Measurements from ENCODE around the gene ALDH7A1. TPM values are rescaled to one million over a fixed set of nuclear protein-coding genes. Genes with fewer than 3 reads are reported as not detected.
"Not testable (repeated sequence)": the region's sequence is repeated elsewhere in the genome, so short reads cannot be mapped to it uniquely, and the experiment has no call there.

The ALDH7A1 gene
- total and polyA plus RNA-seq, 5 donors from 2014 or later = 0.35 to 3.2 (median 0.94) TPM; not detected in 1

- H3K4me3 Mint-ChIP-seq, H3K9me3 Mint-ChIP-seq: not testable (repeated sequence)
- peaks cover 16% of the 10 kb centered on the region for H3K27me3 Mint-ChIP-seq
Observed at GRCh38 chr5:126519223-126519622, 75.8 kb downstream of the ALDH7A1 start.

GRCh38 chr5:126516852-126517251 lies 78.2 kb downstream of the ALDH7A1 start:
- DNase-seq (no peak), ATAC-seq (ENCODE audit: low read depth in 2 of 2) (no peak)
- Mint-ChIP-seq H3K27me3 (peaks cover 14% of the 10 kb centered on the region), H3K4me3 (no peak overlapping the region), H3K9me3 (peaks cover 0 to 3% (median 0%) of the 10 kb centered on the region in 7 donors), H3K27ac (no peak overlapping the region), H3K4me1 (peaks cover 0 to 3% (median 1%) of the 10 kb centered on the region in 4 donors), H3K36me3 (no peaks in the 10 kb centered on the region)
- Histone ChIP-seq H3K4me3 (ENCODE audit: low read depth, low read length) (no peak overlapping the region), H3K4me1 (ENCODE audit: control insufficient read depth, insufficient read depth, low read length, poor library complexity, severe bottlenecking) (no peaks in the 10 kb centered on the region), H3K9me3 (ENCODE audit: control insufficient read depth in 2 of 2, low read length in 2 of 2) (no peaks in the 10 kb centered on the region), H3K27me3 (ENCODE audit: control insufficient read depth, insufficient read depth, low read length) (no peaks in the 10 kb centered on the region), H3K36me3 (ENCODE audit: control insufficient read depth, insufficient read depth, low read length) (no peaks in the 10 kb centered on the region), H3K27ac (ENCODE audit: insufficient read depth, low read length, poor library complexity, severe bottlenecking) (no peak overlapping the region)

More at GRCh38 chr5:126519223-126519622, 75.8 kb downstream of the ALDH7A1 start:
- not testable (repeated sequence) for H3K9me3 ChIP-seq (ENCODE audit: control insufficient read depth in 2 of 2, low read length in 2 of 2); H3K4me1 ChIP-seq (ENCODE audit: control insufficient read depth, insufficient read depth, low read length, poor library complexity, severe bottlenecking); H3K36me3 Mint-ChIP-seq; H3K27ac Mint-ChIP-seq; H3K36me3 ChIP-seq (ENCODE audit: control insufficient read depth, insufficient read depth, low read length); H3K4me3 ChIP-seq (ENCODE audit: low read depth, low read length); DNase-seq; H3K27ac ChIP-seq (ENCODE audit: insufficient read depth, low read length, poor library complexity, severe bottlenecking); H3K4me1 Mint-ChIP-seq; H3K27me3 ChIP-seq (ENCODE audit: control insufficient read depth, insufficient read depth, low read length); ATAC-seq (ENCODE audit: low read depth in 2 of 2)

- H3K9me3 Mint-ChIP-seq = peaks cover 0 to 3% (median 0%) of the 10 kb centered on the region in 7 donors
- H3K4me3 Mint-ChIP-seq = no peak overlapping the region
- Histone ChIP-seq H3K27ac (ENCODE audit: insufficient read depth, low read length, poor library complexity, severe bottlenecking) (no peak overlapping the region), H3K4me1 (ENCODE audit: control insufficient read depth, insufficient read depth, low read length, poor library complexity, severe bottlenecking) (no peaks in the 10 kb centered on the region), H3K4me3 (ENCODE audit: low read depth, low read length) (no peak overlapping the region), H3K36me3 (ENCODE audit: control insufficient read depth, insufficient read depth, low read length) (no peaks in the 10 kb centered on the region), H3K9me3 (ENCODE audit: control insufficient read depth in 2 of 2, low read length in 2 of 2) (no peaks in the 10 kb centered on the region), H3K27me3 (ENCODE audit: control insufficient read depth, insufficient read depth, low read length) (no peaks in the 10 kb centered on the region)
- no peaks in the 10 kb centered on the region for H3K36me3 Mint-ChIP-seq
- peaks cover 0 to 4% (median 2%) of the 10 kb centered on the region in 4 donors for H3K4me1 Mint-ChIP-seq
- DNase-seq (no peak), ATAC-seq (ENCODE audit: low read depth in 2 of 2) (no peak)
- H3K27ac Mint-ChIP-seq = no peak overlapping the region
- H3K27me3 Mint-ChIP-seq = peaks cover 14% of the 10 kb centered on the region
Observed at GRCh38 chr5:126516133-126516532, 78.9 kb downstream of the ALDH7A1 start.

GRCh38 chr5:126515337-126515736 lies 79.7 kb downstream of the ALDH7A1 start:
- H3K4me3 Mint-ChIP-seq = no peak overlapping the region
- Histone ChIP-seq H3K27me3 (ENCODE audit: control insufficient read depth, insufficient read depth, low read length) (no peaks in the 10 kb centered on the region), H3K27ac (ENCODE audit: insufficient read depth, low read length, poor library complexity, severe bottlenecking) (no peak overlapping the region), H3K9me3 (ENCODE audit: control insufficient read depth in 2 of 2, low read length in 2 of 2) (no peaks in the 10 kb centered on the region), H3K4me1 (ENCODE audit: control insufficient read depth, insufficient read depth, low read length, poor library complexity, severe bottlenecking) (peaks cover 3% of the 10 kb centered on the region), H3K4me3 (ENCODE audit: low read depth, low read length) (no peak overlapping the region), H3K36me3 (ENCODE audit: control insufficient read depth, insufficient read depth, low read length) (no peaks in the 10 kb centered on the region)
- no peak overlapping the region for H3K27ac Mint-ChIP-seq
- ATAC-seq (ENCODE audit: low read depth in 2 of 2) (no peak), DNase-seq (no peak)
- no peaks in the 10 kb centered on the region for H3K36me3 Mint-ChIP-seq
- peaks cover 0 to 3% (median 0%) of the 10 kb centered on the region in 7 donors for H3K9me3 Mint-ChIP-seq
- H3K27me3 Mint-ChIP-seq = peaks cover 14% of the 10 kb centered on the region
- peaks cover 0 to 12% (median 4%) of the 10 kb centered on the region in 4 donors for H3K4me1 Mint-ChIP-seq

GRCh38 chr5:126514558-126515141 lies 80.4 kb downstream of the ALDH7A1 start:
- DNase-seq (no peak), ATAC-seq (ENCODE audit: low read depth in 2 of 2) (no peak)
- Histone ChIP-seq H3K4me1 (ENCODE audit: control insufficient read depth, insufficient read depth, low read length, poor library complexity, severe bottlenecking) (peaks cover 5% of the 10 kb centered on the region), H3K9me3 (ENCODE audit: control insufficient read depth in 2 of 2, low read length in 2 of 2) (no peaks in the 10 kb centered on the region), H3K36me3 (ENCODE audit: control insufficient read depth, insufficient read depth, low read length) (no peaks in the 10 kb centered on the region), H3K27ac (ENCODE audit: insufficient read depth, low read length, poor library complexity, severe bottlenecking) (no peak overlapping the region), H3K27me3 (ENCODE audit: control insufficient read depth, insufficient read depth, low read length) (no peaks in the 10 kb centered on the region), H3K4me3 (ENCODE audit: low read depth, low read length) (no peak overlapping the region)
- H3K27ac Mint-ChIP-seq = no peak overlapping the region
- no peaks in the 10 kb centered on the region for H3K36me3 Mint-ChIP-seq
- peaks cover 14% of the 10 kb centered on the region for H3K27me3 Mint-ChIP-seq
- H3K9me3 Mint-ChIP-seq = peaks cover 0 to 3% (median 0%) of the 10 kb centered on the region in 7 donors
- H3K4me3 Mint-ChIP-seq = no peak overlapping the region
- H3K4me1 Mint-ChIP-seq = peaks cover 0 to 17% (median 6%) of the 10 kb centered on the region in 4 donors

GRCh38 chr5:126514131-126514557 lies 80.9 kb downstream of the ALDH7A1 start:
- Mint-ChIP-seq H3K4me3 (no peak overlapping the region), H3K27ac (no peak overlapping the region), H3K36me3 (no peaks in the 10 kb centered on the region), H3K9me3 (peaks cover 0 to 3% (median 0%) of the 10 kb centered on the region in 7 donors), H3K27me3 (peaks cover 14% of the 10 kb centered on the region), H3K4me1 (peaks cover under 1 to 20% (median 8%) of the 10 kb centered on the region in 4 donors)
- no peak overlapping the region for H3K4me3 ChIP-seq (ENCODE audit: low read depth, low read length)
- H3K27ac ChIP-seq (ENCODE audit: insufficient read depth, low read length, poor library complexity, severe bottlenecking) = no peak overlapping the region
- no peaks in the 10 kb centered on the region for H3K36me3 ChIP-seq (ENCODE audit: control insufficient read depth, insufficient read depth, low read length)
- DNase-seq = peak in 1 of 3 donors; percentile 21
- peaks cover 8% of the 10 kb centered on the region for H3K4me1 ChIP-seq (ENCODE audit: control insufficient read depth, insufficient read depth, low read length, poor library complexity, severe bottlenecking)
- ATAC-seq (ENCODE audit: low read depth in 2 of 2) = no peak
- H3K27me3 ChIP-seq (ENCODE audit: control insufficient read depth, insufficient read depth, low read length) = no peaks in the 10 kb centered on the region
- H3K9me3 ChIP-seq (ENCODE audit: control insufficient read depth in 2 of 2, low read length in 2 of 2) = no peaks in the 10 kb centered on the region

- H3K36me3 ChIP-seq (ENCODE audit: control insufficient read depth, insufficient read depth, low read length) = no peaks in the 10 kb centered on the region
- ATAC-seq (ENCODE audit: low read depth in 2 of 2) = no peak
- Mint-ChIP-seq H3K4me1 (peaks cover 5 to 25% (median 13%) of the 10 kb centered on the region in 4 donors), H3K36me3 (no peaks in the 10 kb centered on the region), H3K27ac (no peak overlapping the region), H3K9me3 (peaks cover 0 to 3% (median 0%) of the 10 kb centered on the region in 7 donors), H3K4me3 (no peak overlapping the region), H3K27me3 (peaks cover 14% of the 10 kb centered on the region)
- no peaks in the 10 kb centered on the region for H3K27me3 ChIP-seq (ENCODE audit: control insufficient read depth, insufficient read depth, low read length)
- H3K27ac ChIP-seq (ENCODE audit: insufficient read depth, low read length, poor library complexity, severe bottlenecking) = no peak overlapping the region
- H3K9me3 ChIP-seq (ENCODE audit: control insufficient read depth in 2 of 2, low read length in 2 of 2) = no peaks in the 10 kb centered on the region
- no peak for DNase-seq
- no peak overlapping the region for H3K4me3 ChIP-seq (ENCODE audit: low read depth, low read length)
- H3K4me1 ChIP-seq (ENCODE audit: control insufficient read depth, insufficient read depth, low read length, poor library complexity, severe bottlenecking) = peaks cover 13% of the 10 kb centered on the region
Observed at GRCh38 chr5:126513703-126514102, 81.3 kb downstream of the ALDH7A1 start.

GRCh38 chr5:126513302-126513701 lies 81.7 kb downstream of the ALDH7A1 start:
- Mint-ChIP-seq H3K4me3 (no peak overlapping the region), H3K27me3 (peaks cover 12% of the 10 kb centered on the region), H3K9me3 (peaks cover 0 to 3% (median 0%) of the 10 kb centered on the region in 7 donors), H3K4me1 (peaks cover 9 to 29% (median 16%) of the 10 kb centered on the region in 4 donors), H3K36me3 (no peaks in the 10 kb centered on the region), H3K27ac (no peak overlapping the region)
- no peaks in the 10 kb centered on the region for H3K9me3 ChIP-seq (ENCODE audit: control insufficient read depth in 2 of 2, low read length in 2 of 2)
- ATAC-seq (ENCODE audit: low read depth in 2 of 2) (no peak), DNase-seq (no peak)
- no peak overlapping the region for H3K4me3 ChIP-seq (ENCODE audit: low read depth, low read length)
- no peak overlapping the region for H3K27ac ChIP-seq (ENCODE audit: insufficient read depth, low read length, poor library complexity, severe bottlenecking)
- no peaks in the 10 kb centered on the region for H3K27me3 ChIP-seq (ENCODE audit: control insufficient read depth, insufficient read depth, low read length)
- no peaks in the 10 kb centered on the region for H3K36me3 ChIP-seq (ENCODE audit: control insufficient read depth, insufficient read depth, low read length)
- peaks cover 17% of the 10 kb centered on the region for H3K4me1 ChIP-seq (ENCODE audit: control insufficient read depth, insufficient read depth, low read length, poor library complexity, severe bottlenecking)

Measured in CD4-positive, CD25-positive, alpha-beta regulatory T cell (primary cell).